HG02571 (cell line): ENCODE data around the gene YRDC.

Source experiments
- ATAC-seq: cut with Tn5 transposase; IDR thresholded peaks from one replicate; pipeline ENCODE4 v1.9.1; 2021; ENCODE audit warnings: mild to moderate bottlenecking, moderate library complexity; ENCODE audit not compliant: unreplicated experiment

The YRDC gene, protein sequence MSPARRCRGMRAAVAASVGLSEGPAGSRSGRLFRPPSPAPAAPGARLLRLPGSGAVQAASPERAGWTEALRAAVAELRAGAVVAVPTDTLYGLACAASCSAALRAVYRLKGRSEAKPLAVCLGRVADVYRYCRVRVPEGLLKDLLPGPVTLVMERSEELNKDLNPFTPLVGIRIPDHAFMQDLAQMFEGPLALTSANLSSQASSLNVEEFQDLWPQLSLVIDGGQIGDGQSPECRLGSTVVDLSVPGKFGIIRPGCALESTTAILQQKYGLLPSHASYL

DNA sequence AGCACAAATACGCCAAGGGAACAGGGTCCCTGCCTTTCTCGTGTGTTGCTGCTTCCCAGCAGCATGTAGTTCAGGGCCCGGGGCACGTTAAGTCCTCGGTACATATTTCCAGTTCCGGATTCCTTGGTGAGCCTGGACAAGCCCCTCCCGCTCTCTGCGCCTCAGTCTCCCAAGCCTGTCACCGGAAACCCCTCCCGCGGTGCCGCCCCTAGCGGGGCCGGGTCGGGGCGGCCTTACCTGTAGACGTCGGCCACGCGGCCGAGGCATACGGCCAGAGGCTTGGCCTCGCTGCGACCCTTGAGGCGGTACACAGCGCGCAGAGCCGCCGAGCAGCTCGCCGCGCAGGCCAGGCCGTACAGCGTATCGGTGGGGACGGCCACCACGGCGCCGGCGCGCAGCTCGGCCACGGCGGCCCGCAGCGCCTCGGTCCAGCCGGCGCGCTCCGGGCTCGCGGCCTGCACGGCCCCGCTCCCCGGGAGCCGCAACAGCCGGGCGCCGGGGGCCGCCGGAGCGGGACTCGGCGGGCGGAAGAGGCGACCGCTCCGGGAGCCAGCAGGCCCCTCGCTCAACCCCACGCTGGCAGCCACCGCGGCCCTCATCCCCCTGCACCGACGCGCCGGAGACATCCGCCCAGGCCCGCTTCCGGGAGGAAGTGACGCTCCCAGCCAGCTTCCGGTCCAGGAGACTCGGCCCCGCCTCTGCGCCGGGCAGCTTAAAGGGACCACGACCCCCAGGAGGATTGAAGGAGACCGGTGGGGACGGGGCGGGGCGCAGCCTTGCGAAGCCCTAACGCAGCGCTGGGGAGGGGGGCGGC is at the start of gene YRDC, which contains the start of gene C1orf122:
TSS of gene YRDC (minus strand) at position 654 of the 814 bp plus-strand sequence. CDS start at position 626, 28 bp downstream.
TSS of gene C1orf122 (plus strand) at position 236 of the 814 bp plus-strand sequence. CDS start 615 bp downstream, outside the sequence.
- ATAC-seq = peak; percentile 87

DNA sequence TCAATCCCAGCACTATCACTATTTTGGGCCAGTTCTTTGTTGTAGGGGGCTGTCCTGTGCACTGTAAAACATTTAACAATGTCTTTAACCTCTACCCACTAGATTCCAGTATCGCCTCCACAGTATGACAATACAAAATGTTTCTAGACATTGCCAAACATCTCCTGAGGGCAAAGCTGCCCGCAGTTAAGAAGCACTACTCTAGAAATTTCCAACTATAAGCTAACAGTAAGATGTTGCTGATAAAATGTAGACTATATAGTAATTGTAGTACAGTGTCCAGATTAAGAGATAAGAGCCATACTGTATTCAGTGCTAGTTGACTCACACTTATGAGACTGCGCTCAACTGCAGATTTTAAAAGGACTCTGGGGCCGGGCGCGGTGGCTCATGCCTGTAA is 46.4 kb upstream of the YRDC start:
- no peak for ATAC-seq

DNA sequence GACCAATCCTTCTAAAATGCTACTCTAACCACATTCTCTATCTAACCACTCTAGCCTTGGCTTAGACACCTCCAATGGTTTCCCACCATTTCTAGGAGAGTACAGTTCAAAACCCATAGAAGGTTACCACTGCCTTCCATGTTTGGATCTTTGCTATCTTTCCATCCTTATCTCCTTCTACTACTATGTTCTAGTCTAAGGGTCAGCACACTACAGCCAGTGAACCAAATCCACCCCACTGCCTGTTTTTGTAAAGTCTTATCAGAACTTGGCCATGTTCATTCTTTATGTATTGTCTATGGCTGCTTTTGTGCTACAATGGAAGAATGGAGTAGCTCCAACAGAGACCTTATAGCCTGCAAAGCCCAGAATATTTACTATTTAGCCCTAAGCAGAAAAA is 45.1 kb upstream of the YRDC start:
- ATAC-seq = no peak

DNA sequence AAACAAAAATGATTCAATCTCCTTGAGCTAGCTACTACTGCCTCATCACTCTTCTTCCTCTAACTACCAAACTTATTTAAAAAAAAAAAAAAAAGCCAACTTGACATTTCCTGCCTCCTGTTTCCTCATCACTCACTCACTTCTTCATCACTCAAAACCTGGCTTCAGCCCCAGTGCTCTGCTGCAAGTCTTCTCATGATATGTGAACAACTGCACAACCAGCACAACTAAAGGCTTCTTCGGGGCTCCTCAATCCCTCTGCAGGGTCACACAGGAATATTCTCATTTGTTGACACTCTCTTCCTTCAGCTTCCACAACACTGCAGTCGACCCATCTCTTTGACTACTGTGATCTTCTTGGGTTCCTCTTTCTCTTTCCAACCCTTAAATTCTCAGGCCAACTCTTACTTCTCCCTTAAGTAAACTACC is 43.8 kb upstream of the YRDC start:
- ATAC-seq = no peak

DNA sequence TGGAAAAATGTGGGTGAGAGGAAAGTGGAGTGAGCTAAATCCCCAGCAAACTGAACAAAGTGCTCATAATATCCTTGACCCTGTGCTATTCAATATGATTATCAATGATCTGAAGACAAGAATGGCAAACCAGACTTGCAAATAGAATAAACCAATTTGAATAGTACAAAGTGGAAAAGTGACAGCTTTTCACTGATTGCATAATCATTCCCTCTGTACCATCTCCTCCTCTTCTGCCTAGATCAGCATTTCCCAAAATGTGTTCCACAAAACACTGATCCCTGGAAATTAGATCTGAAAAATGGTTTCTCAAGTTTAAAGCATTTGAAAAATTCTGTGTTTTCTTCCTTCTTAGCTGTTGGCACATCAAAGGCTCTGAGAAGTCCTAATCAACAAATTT is 43.3 kb upstream of the YRDC start:
- no peak for ATAC-seq

DNA sequence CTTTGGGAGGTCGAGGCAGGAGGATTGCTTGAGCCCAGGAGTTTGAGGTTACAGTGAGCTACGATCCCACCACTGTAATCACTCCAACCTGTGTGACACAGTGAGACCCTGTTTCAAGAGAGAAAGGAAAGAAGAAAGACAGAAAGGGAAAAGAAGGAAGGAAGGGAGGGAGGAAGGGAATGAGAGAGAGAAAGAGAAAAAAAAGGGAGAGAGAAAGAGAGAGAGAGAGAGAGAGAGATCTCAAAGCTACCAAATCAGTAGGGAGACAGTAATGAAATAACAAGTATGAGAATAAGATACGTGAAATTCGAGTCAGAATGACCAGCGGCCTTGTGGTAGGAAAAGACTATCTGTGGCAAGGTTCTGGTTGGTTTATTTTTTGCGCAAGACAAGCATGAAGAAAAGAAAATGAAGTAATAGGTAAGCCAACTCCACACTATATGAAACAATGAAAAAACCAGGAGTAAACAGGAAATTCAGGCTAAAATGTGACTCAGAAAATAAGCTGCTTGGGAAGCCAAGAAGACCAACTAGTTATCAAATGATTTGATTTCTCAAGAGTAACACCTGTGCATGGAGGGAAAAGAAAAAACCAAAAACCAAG is 42.4 kb upstream of the YRDC start:
- ATAC-seq = no peak

DNA sequence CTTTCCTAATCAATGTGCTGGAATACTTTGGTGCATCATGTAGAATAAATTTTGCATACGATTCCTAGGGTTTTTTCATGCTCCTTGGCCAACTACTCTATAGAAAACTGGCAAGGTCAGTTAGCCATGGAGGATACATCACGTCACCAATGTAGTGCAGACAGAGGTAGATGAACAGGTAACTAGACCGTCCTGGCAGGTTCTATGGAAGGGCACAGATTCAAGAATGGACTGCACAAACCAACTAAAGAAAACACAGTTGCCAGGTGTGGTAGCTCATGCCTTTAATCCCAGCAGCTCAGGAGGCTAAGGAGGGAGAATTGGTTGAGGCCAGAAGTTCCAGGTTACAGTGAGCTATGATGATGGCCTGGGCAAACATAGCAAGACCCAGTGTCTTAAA is 41.5 kb upstream of the YRDC start:
- no peak for ATAC-seq

DNA sequence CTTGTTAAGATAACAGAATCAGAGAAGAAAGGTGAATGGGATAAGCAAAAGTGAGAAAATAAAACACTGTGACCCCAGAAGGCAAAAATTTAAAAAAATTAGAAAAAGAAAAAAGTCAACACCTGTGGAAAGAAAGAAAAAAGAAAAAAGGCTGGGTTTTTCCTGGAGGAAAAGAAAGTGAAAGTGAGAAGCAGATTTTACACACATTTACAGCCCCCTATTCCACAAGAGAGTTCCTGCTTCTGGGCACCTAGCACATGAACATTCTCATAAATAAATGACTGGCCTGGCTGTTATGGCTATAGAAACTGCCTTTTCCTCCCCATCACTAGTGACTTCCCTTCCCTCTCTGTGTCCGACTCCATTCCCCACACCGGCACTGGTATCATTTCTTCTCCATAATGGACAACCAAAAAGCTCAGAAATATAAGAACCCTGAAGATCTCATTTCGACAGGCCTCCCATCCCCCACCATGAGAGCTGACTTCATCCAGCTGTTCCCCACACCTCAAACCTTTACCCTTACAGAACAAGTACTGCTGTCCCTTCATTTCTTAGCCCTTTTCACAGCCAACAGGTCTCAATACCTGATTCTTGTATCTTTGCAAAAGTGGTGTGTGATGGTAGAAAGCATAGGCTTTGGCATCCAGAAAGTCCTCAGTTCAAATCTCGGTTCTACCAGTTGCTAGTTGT is 38.8 kb upstream of the YRDC start:
- ATAC-seq = no peak

DNA sequence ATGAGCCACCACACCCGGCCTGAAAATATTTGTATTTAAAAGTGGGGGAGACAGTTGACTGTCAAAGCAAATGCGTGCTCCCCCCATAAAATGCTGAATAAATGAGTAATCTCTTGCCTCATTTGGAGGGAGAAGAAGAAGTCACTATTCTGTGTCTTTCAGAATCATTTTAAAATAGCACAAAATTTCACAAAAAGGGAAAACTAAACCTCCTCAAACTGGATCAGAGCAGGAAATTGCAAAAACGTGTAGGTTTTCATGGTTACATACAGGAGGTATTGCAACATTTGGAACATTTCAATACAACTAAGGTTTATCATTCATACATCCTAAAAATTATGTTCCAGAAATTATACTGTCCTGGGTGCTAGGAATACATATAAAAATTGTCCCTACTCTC is 37.8 kb upstream of the YRDC start:
- ATAC-seq = no peak

DNA sequence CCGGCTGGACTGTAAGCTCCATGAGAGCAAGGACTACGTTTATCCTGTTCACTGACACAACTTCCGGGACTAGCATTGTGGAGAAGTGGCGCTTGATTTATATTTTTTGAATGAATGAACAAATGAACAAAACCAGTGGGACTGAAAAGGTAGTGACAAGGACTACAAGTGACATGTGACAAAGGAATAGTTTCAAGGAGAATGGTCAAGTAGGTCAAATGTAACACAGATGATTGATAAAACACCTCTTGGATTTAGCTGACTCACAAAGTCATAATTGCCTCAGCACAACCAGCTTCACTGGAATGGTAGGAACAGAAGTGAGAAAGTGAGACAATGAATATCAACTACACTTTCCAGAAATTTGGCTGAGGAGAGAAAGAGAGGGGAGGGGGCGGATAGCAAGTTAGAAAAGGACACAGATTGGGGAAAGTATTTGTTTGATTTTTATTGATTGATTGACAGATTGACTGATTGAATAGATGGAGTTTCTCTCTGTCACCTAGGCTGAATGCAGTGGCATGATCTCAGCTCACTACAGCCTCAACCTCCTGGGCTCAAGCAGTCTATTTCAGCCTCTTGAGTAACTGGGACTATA is 37.1 kb upstream of the YRDC start:
- no peak for ATAC-seq

DNA sequence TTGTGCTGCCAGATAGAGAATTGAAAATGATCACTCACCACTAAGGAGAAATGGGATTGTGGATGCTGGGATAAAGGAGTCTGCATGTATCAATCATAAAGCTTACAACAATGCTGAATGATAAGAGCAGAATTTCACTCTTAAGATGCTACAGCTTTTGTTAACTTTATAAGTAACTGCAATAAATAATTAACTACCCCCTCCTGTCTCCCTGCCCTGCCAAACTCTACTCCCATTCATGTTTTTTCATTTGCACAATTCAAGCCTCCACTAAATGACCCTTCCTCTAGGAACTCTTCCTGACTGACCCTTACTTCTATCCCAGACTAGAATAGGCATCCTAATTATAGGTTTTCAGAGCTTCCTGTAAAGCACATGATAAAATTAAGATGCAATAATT is 36.5 kb upstream of the YRDC start:
- no peak for ATAC-seq

DNA sequence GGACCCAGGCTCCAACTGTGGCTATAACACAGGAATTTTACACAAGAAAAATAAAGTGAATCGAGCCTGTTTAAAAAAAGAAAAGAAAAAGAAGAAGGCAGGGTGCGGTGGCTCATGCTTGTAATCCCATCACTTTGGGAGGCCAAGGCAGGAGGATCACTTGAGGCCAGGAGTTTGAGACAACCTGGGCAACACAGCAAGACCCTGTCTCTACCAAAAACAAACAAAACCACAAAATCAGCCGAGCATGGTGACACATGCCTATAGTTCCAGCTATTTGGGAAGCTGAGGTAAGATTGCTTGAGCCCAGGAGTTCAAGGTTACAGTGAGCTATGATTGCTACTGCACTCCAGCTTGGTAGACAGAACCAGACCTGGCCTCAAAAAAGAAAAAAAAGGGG is 33.6 kb upstream of the YRDC start:
- no peak for ATAC-seq

DNA sequence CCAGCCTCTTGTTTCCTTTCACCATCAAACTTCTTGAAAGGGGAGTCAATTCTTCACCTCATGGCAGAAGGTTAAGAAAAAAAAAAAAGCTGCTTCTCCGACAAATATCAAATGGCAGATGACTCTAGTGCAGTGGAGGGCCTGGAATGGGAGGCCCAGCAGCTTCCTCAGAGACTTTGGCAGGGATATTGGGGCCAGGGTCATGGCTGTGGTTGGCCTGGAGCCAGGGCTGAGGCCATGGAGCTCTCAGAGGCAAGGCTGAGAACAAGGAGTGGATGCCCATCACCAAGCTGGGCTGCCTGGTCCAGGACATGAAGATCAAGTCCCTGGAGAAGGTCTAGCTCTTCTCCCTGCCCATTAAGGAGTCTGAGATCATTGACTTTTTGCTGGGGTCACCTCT is 32.7 kb upstream of the YRDC start:
- ATAC-seq = no peak

DNA sequence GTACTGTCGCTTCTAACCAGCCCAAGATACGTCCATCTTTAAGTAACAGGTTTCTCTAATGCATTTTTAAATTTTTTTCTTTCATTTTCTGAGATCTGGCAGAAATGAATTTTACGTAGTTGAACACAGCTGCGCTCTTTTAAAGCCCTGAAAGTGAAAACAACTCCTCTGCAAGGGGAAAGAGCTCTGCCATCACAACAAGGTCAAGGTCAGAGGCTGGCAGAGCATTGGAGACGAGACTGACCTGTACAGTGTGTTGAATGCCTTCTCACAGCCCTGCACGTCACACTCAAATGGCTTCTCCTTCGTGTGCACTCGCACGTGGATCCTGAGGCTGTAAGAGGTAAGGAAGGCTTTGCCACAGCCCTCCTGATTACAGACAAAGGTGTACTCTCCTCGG is 31.7 kb upstream of the YRDC start:
- no peak for ATAC-seq

DNA sequence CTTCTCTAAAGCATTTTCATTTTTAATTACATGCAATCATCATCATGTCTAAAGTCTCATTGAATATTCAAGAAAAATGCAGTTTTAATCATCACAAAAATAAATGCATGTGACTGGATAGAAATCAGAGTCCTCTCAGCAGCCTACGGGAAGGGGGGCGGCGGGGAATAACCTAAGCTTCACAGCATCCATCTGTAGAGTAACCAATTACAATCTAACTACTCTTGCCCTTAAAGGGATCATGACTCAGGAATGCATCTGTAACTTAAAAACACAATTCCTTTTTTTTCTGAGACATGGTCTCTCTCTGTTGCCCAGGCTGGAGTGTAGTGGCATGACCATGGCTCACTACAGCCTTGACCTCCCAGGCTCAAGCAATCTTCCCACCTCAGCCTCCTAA is 28.8 kb upstream of the YRDC start:
- ATAC-seq = no peak

DNA sequence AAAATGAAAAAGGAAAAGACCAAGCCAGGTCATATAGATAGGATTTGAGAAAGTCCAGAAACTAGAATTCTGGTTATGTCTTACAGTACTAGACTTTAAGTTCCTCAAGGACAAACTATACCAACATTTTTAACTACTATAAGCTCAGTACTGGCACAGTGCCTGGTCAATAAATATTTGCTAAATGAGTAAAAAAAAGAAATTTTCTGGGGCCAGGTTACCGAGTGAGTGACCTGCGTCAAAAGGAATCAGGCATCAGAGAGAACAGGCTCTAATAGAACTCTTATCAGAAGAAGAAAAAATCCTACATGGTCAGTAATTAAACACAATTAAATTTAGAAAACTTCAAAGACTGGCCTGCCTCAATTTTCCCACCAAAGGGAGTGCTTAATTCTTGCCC is 23.8 kb upstream of the YRDC start:
- ATAC-seq = no peak

DNA sequence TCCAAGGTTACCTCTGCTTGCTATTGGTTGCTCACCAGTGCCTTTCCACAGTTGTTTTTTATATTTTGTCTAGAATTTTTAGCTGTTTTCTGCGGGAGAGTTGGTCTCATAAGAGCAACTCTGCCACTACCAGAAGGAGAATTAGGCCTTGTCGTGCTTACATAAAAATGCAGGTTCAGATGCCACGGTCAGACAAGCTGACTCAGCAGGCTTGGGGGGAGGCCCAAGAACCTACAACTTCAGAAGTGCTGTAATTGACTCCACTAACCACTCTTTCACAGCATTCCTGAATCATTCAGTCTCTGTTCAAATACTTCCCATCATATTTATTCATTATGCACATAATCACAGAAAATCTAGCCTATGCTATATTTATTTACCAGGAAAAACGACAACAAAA is 23.1 kb upstream of the YRDC start:
- ATAC-seq = no peak

DNA sequence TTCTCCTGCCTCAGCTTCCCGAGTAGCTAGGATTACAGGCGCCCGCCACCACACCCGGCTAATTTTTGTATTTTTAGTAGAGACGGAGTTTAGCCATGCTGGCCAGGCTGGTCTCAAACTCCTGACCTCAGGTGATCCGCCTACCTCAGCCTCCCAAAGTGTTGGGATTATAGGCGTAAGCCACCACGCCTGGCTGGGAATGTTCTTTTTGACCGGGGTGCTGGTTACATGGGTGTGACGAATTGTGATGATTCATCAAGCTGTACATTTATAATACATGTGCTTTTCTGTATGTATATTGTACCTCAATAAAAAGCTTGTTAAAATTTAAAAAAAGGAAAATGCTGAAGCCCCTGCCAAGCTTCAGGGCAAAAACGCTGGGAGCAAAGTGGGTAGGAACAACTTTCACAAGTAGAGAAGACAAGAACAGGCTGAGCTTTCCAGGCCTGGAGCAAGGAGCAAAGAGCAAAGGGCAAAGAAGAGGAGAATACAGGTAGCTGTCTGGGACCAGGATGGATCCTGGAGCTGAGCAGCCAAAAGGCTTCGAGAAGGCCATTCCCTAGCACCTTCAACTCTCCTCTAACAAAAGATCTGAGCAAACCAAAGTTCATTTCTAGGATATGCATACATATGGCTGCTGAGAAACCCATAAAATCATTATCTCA is 20.5 kb upstream of the YRDC start:
- no peak for ATAC-seq

DNA sequence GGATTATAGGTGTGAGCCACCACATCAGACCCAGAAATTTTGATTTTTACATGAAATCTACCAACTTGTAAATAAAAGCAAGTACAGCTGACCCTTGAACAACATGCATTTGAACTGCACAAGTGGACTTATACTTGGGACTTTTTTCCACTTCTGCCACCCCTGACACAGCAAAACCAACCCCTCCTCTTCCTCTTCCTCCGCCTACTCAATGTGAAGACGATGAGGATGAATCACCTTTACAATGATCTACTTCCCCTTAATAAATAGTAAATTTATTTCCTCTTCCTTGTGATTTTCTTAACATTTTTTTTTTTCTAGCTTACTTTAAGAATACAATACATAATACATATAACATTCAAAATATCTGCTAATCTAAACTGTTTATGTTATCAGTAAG is 17.5 kb upstream of the YRDC start:
- no peak for ATAC-seq

DNA sequence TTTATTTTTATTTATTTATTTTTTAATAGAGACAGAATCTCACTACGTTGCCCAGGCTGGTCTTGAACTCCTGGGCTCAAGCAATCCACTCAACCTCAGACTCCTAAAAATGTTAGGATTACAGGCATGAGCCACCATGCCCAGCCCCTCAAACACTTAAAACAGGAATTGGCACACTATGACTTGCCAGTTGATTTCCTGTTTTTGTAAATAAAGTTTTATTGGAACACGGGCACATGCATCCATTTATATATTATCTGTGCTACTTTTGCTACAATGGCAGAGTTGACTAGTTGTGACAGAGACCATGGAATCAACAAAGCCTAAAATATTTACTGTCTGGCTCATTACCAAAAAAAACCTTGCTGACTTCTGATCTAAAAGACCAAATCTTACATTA is 16.0 kb upstream of the YRDC start:
- no peak for ATAC-seq
